Choroid plexus epithelial cell (primary cell): ENCODE data around the gene CCDC73.
"Not testable (repeated sequence)": the region's sequence is repeated elsewhere in the genome, so short reads cannot be mapped to it uniquely, and the experiment has no call there.

ENCODE experiments used
- DNase-seq: peaks from one replicate; pipeline ENCODE4 v3.0.0-alpha.2; 2010; ENCODE audit warnings: low read depth
- H3K4me3 ChIP-seq: 2 replicates; pipeline ENCODE4 v1.5.1; 2011; ENCODE audit warnings: low read depth, mild to moderate bottlenecking, control low read depth, low read length, moderate library complexity
- CTCF ChIP-seq: conservative IDR thresholded peaks from 2 replicates; pipeline ENCODE4 v1.5.1; 2011; ENCODE audit warnings: low read depth, mild to moderate bottlenecking, control low read depth, inconsistent platforms, low read length, moderate library complexity

Gene CCDC73

GRCh38 chr11:32752001-32752400 is 42.5 kb downstream of the CCDC73 start:
- no peak overlapping the region for H3K4me3 ChIP-seq
- TF ChIP-seq CTCF, result no peak

GRCh38 chr11:32751381-32751780 is 43.1 kb downstream of the CCDC73 start:
- no peak for TF ChIP-seq CTCF
- no peak for DNase-seq
- no peak overlapping the region for H3K4me3 ChIP-seq

More at GRCh38 chr11:32752001-32752400, 42.5 kb downstream of the CCDC73 start:
- no peak for DNase-seq

- no peak overlapping the region for H3K4me3 ChIP-seq
- no peak for TF ChIP-seq CTCF
- no peak for DNase-seq
Observed at GRCh38 chr11:32729976-32730375, 64.5 kb downstream of the CCDC73 start.

GRCh38 chr11:32723332-32723731 is 71.1 kb downstream of the CCDC73 start:
- TF ChIP-seq CTCF, result no peak
- DNase-seq, result no peak

GRCh38 chr11:32722255-32722654 is 72.2 kb downstream of the CCDC73 start:
- no peak overlapping the region for H3K4me3 ChIP-seq
- TF ChIP-seq CTCF, result no peak
- no peak for DNase-seq

More at GRCh38 chr11:32723332-32723731, 71.1 kb downstream of the CCDC73 start:
- H3K4me3 ChIP-seq, result no peak overlapping the region

GRCh38 chr11:32713496-32713895 is 81.0 kb downstream of the CCDC73 start:
- no peak overlapping the region for H3K4me3 ChIP-seq
- peak; percentile 15 for DNase-seq
- peak; percentile 26 for TF ChIP-seq CTCF

- not testable (repeated sequence) for DNase-seq, H3K4me3 ChIP-seq
Observed at GRCh38 chr11:32708978-32709377, 85.5 kb downstream of the CCDC73 start.
